Neuronal stem cell (in vitro differentiated cells): Measurements from ENCODE around the gene SLF2.

Experiments
- DNase-seq: peaks from one replicate; pipeline ENCODE4 v3.0.0-alpha.2; 2013; ENCODE audit warnings: low spot score
- H2AFZ ChIP-seq: one replicate; pipeline ENCODE4 v1.6.1; 2013; ENCODE audit warnings: mild to moderate bottlenecking, low read length, inconsistent platforms
- H2AK5ac ChIP-seq: 2 replicates; pipeline ENCODE4 v1.6.1; 2013; ENCODE audit warnings: low read depth, mild to moderate bottlenecking, inconsistent platforms, low read length, moderate library complexity, mixed read lengths
- H2BK120ac ChIP-seq: 2 replicates; pipeline ENCODE4 v1.6.1; 2013; ENCODE audit warnings: low read depth, mild to moderate bottlenecking, inconsistent platforms, low read length, moderate library complexity, mixed read lengths
- H2BK12ac ChIP-seq: one replicate; pipeline ENCODE4 v1.6.1; 2013; ENCODE audit warnings: low read length, inconsistent platforms
- H2BK15ac ChIP-seq: 2 replicates; pipeline ENCODE4 v1.6.1; 2013; ENCODE audit warnings: mild to moderate bottlenecking, low read length, inconsistent platforms, mixed read lengths
- H2BK5ac ChIP-seq: one replicate; pipeline ENCODE4 v1.6.1; 2013; ENCODE audit warnings: inconsistent platforms, mild to moderate bottlenecking, low read length, moderate library complexity
- H3K14ac ChIP-seq: one replicate; pipeline ENCODE4 v1.6.1; 2013; ENCODE audit warnings: low read length, inconsistent platforms
- H3K18ac ChIP-seq: 2 replicates; pipeline ENCODE4 v1.6.1; 2013; ENCODE audit warnings: low read length, inconsistent platforms
- H3K23ac ChIP-seq: 2 replicates; pipeline ENCODE4 v1.6.1; 2013; ENCODE audit warnings: low read depth, mild to moderate bottlenecking, mixed read lengths, low read length, inconsistent platforms; ENCODE audit not compliant: poor library complexity
- H3K27ac ChIP-seq: replicated peaks from 3 replicates; pipeline ENCODE4 v1.5.1; 2013; ENCODE audit warnings: low read length, inconsistent platforms
- H3K27me3 ChIP-seq, 3 experiments: 2 replicates each; pipeline ENCODE4 v1.6.1; 2013; ENCODE audit warnings: low read length in 3 of 3, mild to moderate bottlenecking in 2 of 3, inconsistent platforms in 1 of 3, low read depth in 1 of 3, mixed read lengths in 1 of 3, moderate library complexity in 1 of 3; ENCODE audit not compliant: control insufficient read depth in 3 of 3, insufficient read depth in 3 of 3
- H3K36me3 ChIP-seq, 2 donors: replicated peaks in 1 of 2; 2 replicates each; pipeline ENCODE4 v1.6.1; 2013; ENCODE audit warnings: low read length in 2 of 2; ENCODE audit not compliant: control insufficient read depth in 2 of 2, insufficient read depth in 2 of 2
- H3K4ac ChIP-seq: 2 replicates; pipeline ENCODE4 v1.6.1; 2013; ENCODE audit warnings: inconsistent platforms, mild to moderate bottlenecking, low read length, moderate library complexity
- H3K4me1 ChIP-seq, 2 donors: 1 replicate in 1 of 2; 2 replicates in 1 of 2; pipeline ENCODE4 v1.6.1; 2013; ENCODE audit warnings: low read length in 2 of 2, low read depth in 1 of 2; ENCODE audit not compliant: control insufficient read depth in 2 of 2, insufficient read depth in 1 of 2
- H3K4me2 ChIP-seq: one replicate; pipeline ENCODE4 v1.6.1; 2013; ENCODE audit warnings: mild to moderate bottlenecking, low read length, inconsistent platforms; ENCODE audit not compliant: insufficient read depth, poor library complexity, severe bottlenecking
- H3K4me3 ChIP-seq, 2 donors: 2 replicates each; pipeline ENCODE4 v1.5.1; 2013; ENCODE audit warnings: low read length in 2 of 2, mild to moderate bottlenecking in 2 of 2, inconsistent platforms in 1 of 2, moderate library complexity in 1 of 2
- H3K79me1 ChIP-seq: one replicate; pipeline ENCODE4 v1.6.1; 2013; ENCODE audit warnings: low read depth, mild to moderate bottlenecking, inconsistent platforms, low read length, moderate library complexity
- H3K9ac ChIP-seq: one replicate; pipeline ENCODE4 v1.6.1; 2013; ENCODE audit warnings: mild to moderate bottlenecking, low read depth, low read length, inconsistent platforms; ENCODE audit not compliant: poor library complexity
- H3K9me3 ChIP-seq, 2 donors: replicated peaks in 1 of 2; 2 replicates each; pipeline versions ENCODE3 to v1.6.1; 2013; ENCODE audit warnings: low read length in 2 of 2, mild to moderate bottlenecking in 2 of 2, inconsistent platforms in 1 of 2, low read depth in 1 of 2, mixed read lengths in 1 of 2, moderate library complexity in 1 of 2; ENCODE audit not compliant: control insufficient read depth in 2 of 2, insufficient read depth in 1 of 2
- H4K8ac ChIP-seq: one replicate; pipeline ENCODE4 v1.6.1; 2013; ENCODE audit warnings: low read depth, mild to moderate bottlenecking, inconsistent platforms, low read length, moderate library complexity
- H4K91ac ChIP-seq: one replicate; pipeline ENCODE4 v1.6.1; 2013; ENCODE audit warnings: low read length, low read depth, mild to moderate bottlenecking, inconsistent platforms; ENCODE audit not compliant: poor library complexity
- WGBS, 2 donors: extraction: QIAGEN DNeasy Blood & Tissue Kit; methylation state at CpG; one replicate each; pipeline ENCODE4 v1.1.7; 2013; ENCODE audit warnings: missing lambda C conversion rate in 2 of 2, mixed read lengths in 1 of 2; ENCODE audit not compliant: insufficient read length in 2 of 2, insufficient replicate concordance in 1 of 2; ENCODE audit errors: extremely low coverage in 2 of 2; 5-methylcytosine and 5-hydroxymethylcytosine counted together

Gene SLF2

GRCh38 chr10:101010329-101010728 lies 97.6 kb downstream of the SLF2 start:
- Histone ChIP-seq H3K9ac (no peak overlapping the region), H4K8ac (peak overlapping the region; percentile 9), H3K4ac (peak overlapping the region; percentile 43), H3K14ac (no peak overlapping the region), H3K27ac (no peak overlapping the region), H3K9me3 (peaks cover 0 to 2% of the 10 kb centered on the region in 2 donors), H3K23ac (no peak overlapping the region), H3K36me3 (peaks cover 15 to 22% of the 10 kb centered on the region in 2 donors), H3K79me1 (peaks cover 4% of the 10 kb centered on the region), H3K4me2 (no peak overlapping the region), H2AFZ (peak overlapping the region; percentile 17), H2BK12ac (no peak overlapping the region), H3K4me3 (no peak overlapping the region), H3K4me1 (peaks cover 7 to 21% of the 10 kb centered on the region in 2 donors), H2AK5ac (peak overlapping the region; percentile 88), H2BK5ac (no peak overlapping the region), H2BK120ac (no peak overlapping the region), H3K18ac (peak overlapping the region; percentile 68), H4K91ac (no peak overlapping the region), H3K27me3 (peaks cover 0 to 9% (median 3%) of the 10 kb centered on the region in 3 experiments), H2BK15ac (peak overlapping the region; percentile 82)
- DNase-seq = no peak
- WGBS, 2 donors = no CpG with 5 or more reads among the region's 22 CpGs

GRCh38 chr10:101011517-101012423 lies 99.0 kb downstream of the SLF2 start:
- peak overlapping the region; percentile 63 for H2AK5ac ChIP-seq
- H2BK12ac ChIP-seq = no peak overlapping the region
- no peak overlapping the region for H3K27ac ChIP-seq
- peak overlapping the region; percentile 84 for H3K18ac ChIP-seq
- H3K4ac ChIP-seq = no peak overlapping the region
- peaks cover 2% of the 10 kb centered on the region for H3K79me1 ChIP-seq
- no peak overlapping the region for H3K4me2 ChIP-seq
- peaks cover 5 to 7% of the 10 kb centered on the region in 2 donors for H3K36me3 ChIP-seq
- H3K23ac ChIP-seq = peak overlapping the region; percentile 75
- H3K14ac ChIP-seq = no peak overlapping the region
- H4K8ac ChIP-seq = no peak overlapping the region
- H2BK5ac ChIP-seq = no peak overlapping the region
- H3K4me3 ChIP-seq = no peak overlapping the region
- no peak for DNase-seq
- H3K9ac ChIP-seq = peak overlapping the region; percentile 27
- no CpG with 5 or more reads among the region's 22 CpGs for WGBS, 2 donors
- H3K4me1 ChIP-seq = peaks cover 7 to 21% of the 10 kb centered on the region in 2 donors
- H4K91ac ChIP-seq = no peak overlapping the region
- peaks cover 0 to 2% of the 10 kb centered on the region in 2 donors for H3K9me3 ChIP-seq
- peak overlapping the region; percentile 53 for H2AFZ ChIP-seq
- H2BK15ac ChIP-seq = peak overlapping the region; percentile 56
- H2BK120ac ChIP-seq = peak overlapping the region; percentile 16
- H3K27me3 ChIP-seq = peaks cover 0 to 23% (median 9%) of the 10 kb centered on the region in 3 experiments

- no CpG with 5 or more reads among the region's 14 CpGs for WGBS, 2 donors
- Histone ChIP-seq H3K9me3 (peaks cover 0 to 2% of the 10 kb centered on the region in 2 donors), H3K27ac (no peak overlapping the region)
These were observed 100.0 kb downstream of the SLF2 start for GRCh38 chr10:101012525-101013364.

More at GRCh38 chr10:101012525-101013364, 100.0 kb downstream of the SLF2 start:
- Histone ChIP-seq H2BK5ac (no peak overlapping the region), H3K9ac (no peak overlapping the region), H2AFZ (no peak overlapping the region), H3K4me1 (peaks cover 7 to 21% of the 10 kb centered on the region in 2 donors), H3K4me2 (no peak overlapping the region), H3K79me1 (peaks cover 2% of the 10 kb centered on the region), H3K14ac (no peak overlapping the region), H3K23ac (no peak overlapping the region), H2BK15ac (no peak overlapping the region), H2BK120ac (no peak overlapping the region), H3K4me3 (no peak overlapping the region), H2BK12ac (no peak overlapping the region), H4K91ac (no peak overlapping the region), H4K8ac (no peak overlapping the region), H2AK5ac (no peak overlapping the region), H3K18ac (no peak overlapping the region), H3K4ac (no peak overlapping the region), H3K36me3 (peaks cover 0 to 2% of the 10 kb centered on the region in 2 donors), H3K27me3 (peaks cover 2 to 32% (median 17%) of the 10 kb centered on the region in 3 experiments)
- peak; percentile 77 for DNase-seq
